GM21737 (cell line): ENCODE measurements around the gene AGAP1.

Experiments
- ATAC-seq: cut with Tn5 transposase; IDR thresholded peaks from one replicate; pipeline ENCODE4 v1.9.1; 2021; ENCODE audit warnings: mild to moderate bottlenecking, moderate library complexity; ENCODE audit not compliant: unreplicated experiment

The AGAP1 gene

GRCh38 chr2:235970204-235971040 is 476.6 kb downstream of the AGAP1 start:
- ATAC-seq: no peak

- no peak for ATAC-seq
These were observed 482.7 kb downstream of the AGAP1 start for GRCh38 chr2:235976516-235976915.

- no peak for ATAC-seq
These were observed 483.1 kb downstream of the AGAP1 start for GRCh38 chr2:235976956-235977355.

GRCh38 chr2:235977445-235977844 is 483.6 kb downstream of the AGAP1 start:
- no peak for ATAC-seq

GRCh38 chr2:235978022-235978421 is 484.2 kb downstream of the AGAP1 start:
- no peak for ATAC-seq

GRCh38 chr2:235979037-235979436 is 485.2 kb downstream of the AGAP1 start:
- no peak for ATAC-seq

GRCh38 chr2:235979753-235980435 is 486.1 kb downstream of the AGAP1 start:
- ATAC-seq: no peak

GRCh38 chr2:235981631-235982030 is 487.8 kb downstream of the AGAP1 start:
- no peak for ATAC-seq

- ATAC-seq: no peak
These were observed 489.2 kb downstream of the AGAP1 start for GRCh38 chr2:235983016-235983415.

GRCh38 chr2:235984552-235984951 is 490.7 kb downstream of the AGAP1 start:
- no peak for ATAC-seq

GRCh38 chr2:235986361-235986760 is 492.5 kb downstream of the AGAP1 start:
- no peak for ATAC-seq

GRCh38 chr2:235988271-235989015 is 494.6 kb downstream of the AGAP1 start:
- ATAC-seq: no peak

- no peak for ATAC-seq
These were observed 495.7 kb downstream of the AGAP1 start for GRCh38 chr2:235989591-235989990.

- ATAC-seq: no peak
These were observed 496.5 kb downstream of the AGAP1 start for GRCh38 chr2:235990344-235990743.

- no peak for ATAC-seq
These were observed 498.2 kb downstream of the AGAP1 start for GRCh38 chr2:235992024-235992423.

GRCh38 chr2:235996419-235996818 is 502.6 kb downstream of the AGAP1 start:
- ATAC-seq: no peak

GRCh38 chr2:235999011-235999410 is 505.2 kb downstream of the AGAP1 start:
- ATAC-seq: no peak

- no peak for ATAC-seq
These were observed 507.5 kb downstream of the AGAP1 start for GRCh38 chr2:236001166-236001828.

GRCh38 chr2:236001854-236002253 is 508.0 kb downstream of the AGAP1 start:
- no peak for ATAC-seq

- no peak for ATAC-seq
These were observed 514.2 kb downstream of the AGAP1 start for GRCh38 chr2:236008006-236008405.

GRCh38 chr2:236008857-236009256 is 515.0 kb downstream of the AGAP1 start:
- no peak for ATAC-seq
